Activated CD8-positive, alpha-beta memory T cell treated with anti-CD3 and anti-CD28 coated beads, Interleukin-2, amount 10 ng/mL, durations not matched to agents 7 days and 5 days (primary cell): ENCODE data around the gene OGFR. TPM values are rescaled to one million over a fixed set of nuclear protein-coding genes. Genes with fewer than 3 reads are reported as not detected.

ENCODE experiments used
- ATAC-seq: fragments of 150-1000 bp; cut with Tn5 transposase; one replicate; pipeline ENCODE4 v1.10.0; 2021; ENCODE audit warnings: moderate library complexity
- CTCF ChIA-PET: fragments of 350-600 bp; sonication (Branson Sonifier 250); formaldehyde crosslinking; loops from one replicate; lab custom pipeline; 2021; ENCODE audit warnings: antibody characterized with exemption; lab: Charles Lee
- DNase-seq: peaks from one replicate; pipeline ENCODE4 v3.0.0-alpha.2; 2020
- H3K27ac Mint-ChIP-seq: one replicate; pipeline ENCODE4 v1.8.0; 2021; ENCODE audit warnings: mild to moderate bottlenecking, mixed read lengths
- H3K27me3 Mint-ChIP-seq: one replicate; pipeline ENCODE4 v1.8.0; 2021; ENCODE audit warnings: mixed read lengths
- H3K36me3 Mint-ChIP-seq: one replicate; pipeline ENCODE4 v1.8.0; 2021; ENCODE audit warnings: mild to moderate bottlenecking, mixed read lengths
- H3K4me1 Mint-ChIP-seq: one replicate; pipeline ENCODE4 v1.8.0; 2021; ENCODE audit warnings: mixed read lengths
- H3K4me3 Mint-ChIP-seq: one replicate; pipeline ENCODE4 v1.8.0; 2021; ENCODE audit warnings: mild to moderate bottlenecking, moderate library complexity, mixed read lengths
- H3K9me3 Mint-ChIP-seq: one replicate; pipeline ENCODE4 v1.8.0; 2022; ENCODE audit warnings: low read depth, mixed read lengths
- total RNA-seq, 2 experiments: library from RNA; stranded (reverse); gene quantifications; one replicate each; pipeline ENCODE4 v1.2.3, GENCODE V29; 2021

The OGFR gene
- total RNA-seq, 2 experiments from 2014 or later, result 87.8 to 91.0 TPM

DNA sequence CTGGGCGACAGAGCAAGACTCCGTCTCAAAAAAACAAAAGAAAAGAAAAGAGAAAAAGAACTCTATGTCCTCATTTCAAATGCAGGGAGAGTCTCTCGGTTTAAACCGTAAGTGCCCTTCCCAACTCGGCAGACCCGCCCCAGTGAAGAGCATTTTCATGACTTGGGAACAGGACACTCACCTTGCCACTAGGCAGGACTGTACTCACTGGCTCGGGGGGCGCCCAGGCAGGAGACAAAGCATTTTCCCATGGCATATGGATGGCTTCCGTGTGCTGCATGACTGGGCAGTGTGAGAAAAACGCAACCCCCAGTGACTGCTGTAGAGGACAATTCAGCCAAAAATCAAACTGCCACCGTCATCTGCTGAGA, 32.0 kb upstream of the OGFR start:
- Mint-ChIP-seq H3K27ac (no peak overlapping the region), H3K27me3 (no peaks in the 10 kb centered on the region), H3K4me3 (no peak overlapping the region), H3K4me1 (peaks cover 20% of the 10 kb centered on the region), H3K9me3 (no peaks in the 10 kb centered on the region), H3K36me3 (no peaks in the 10 kb centered on the region)
- CTCF ChIA-PET, result interaction anchor here (2.0 kb wide), 1 partner anchor 19 kb away, joined by 6 read pairs; no protein-coding TSS in a partner anchor
- no peak for DNase-seq
- ATAC-seq, result no peak

DNA sequence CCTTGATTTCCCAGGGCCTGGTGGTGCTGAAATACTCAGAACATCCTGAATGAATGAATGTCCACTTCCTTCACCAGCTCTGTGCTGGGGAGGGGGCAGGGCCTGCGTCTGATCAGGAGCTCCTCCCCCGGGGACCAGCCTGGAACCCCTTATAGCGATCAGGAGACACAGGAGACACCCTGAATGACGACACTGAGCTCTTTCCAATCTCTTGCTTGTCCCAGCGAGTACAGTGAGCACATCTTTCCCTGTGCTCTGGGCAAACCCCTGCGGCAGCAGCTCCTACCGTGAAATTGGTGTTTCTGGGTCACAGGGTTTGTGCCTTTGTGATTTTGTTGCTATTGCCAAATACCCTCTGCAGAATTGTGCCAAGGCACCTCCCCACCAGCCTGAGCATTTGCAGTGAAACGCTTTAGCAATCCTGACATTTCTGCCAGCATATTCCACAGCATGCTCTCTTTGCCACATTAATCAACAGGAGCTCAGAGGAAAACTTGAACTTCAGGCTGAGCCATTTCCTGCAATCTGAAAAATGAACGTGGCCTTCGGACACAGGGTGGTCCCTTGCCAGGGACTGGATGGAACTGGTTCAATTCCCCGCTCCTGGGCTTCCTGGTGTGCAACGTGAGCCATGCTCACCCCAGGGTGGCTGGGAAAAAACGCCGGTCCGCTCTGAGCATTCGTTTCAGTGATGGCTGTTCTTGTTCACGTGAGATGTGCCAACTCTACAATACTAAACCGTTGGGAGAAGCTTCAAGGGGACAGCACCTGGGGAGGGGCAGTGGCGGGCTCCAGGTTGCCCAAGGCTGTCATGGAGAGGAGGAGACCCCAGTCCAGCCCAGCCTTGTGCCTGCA, 31.4 kb upstream of the OGFR start:
- Mint-ChIP-seq H3K9me3 (no peaks in the 10 kb centered on the region), H3K27me3 (no peaks in the 10 kb centered on the region), H3K4me3 (no peak overlapping the region), H3K4me1 (peaks cover 23% of the 10 kb centered on the region), H3K27ac (peak overlapping the region; percentile 17), H3K36me3 (no peaks in the 10 kb centered on the region)
- no peak for DNase-seq
- CTCF ChIA-PET, result interaction anchor here (2.0 kb wide), 1 partner anchor 18 kb away, joined by 6 read pairs; no protein-coding TSS in a partner anchor
- no peak for ATAC-seq

DNA sequence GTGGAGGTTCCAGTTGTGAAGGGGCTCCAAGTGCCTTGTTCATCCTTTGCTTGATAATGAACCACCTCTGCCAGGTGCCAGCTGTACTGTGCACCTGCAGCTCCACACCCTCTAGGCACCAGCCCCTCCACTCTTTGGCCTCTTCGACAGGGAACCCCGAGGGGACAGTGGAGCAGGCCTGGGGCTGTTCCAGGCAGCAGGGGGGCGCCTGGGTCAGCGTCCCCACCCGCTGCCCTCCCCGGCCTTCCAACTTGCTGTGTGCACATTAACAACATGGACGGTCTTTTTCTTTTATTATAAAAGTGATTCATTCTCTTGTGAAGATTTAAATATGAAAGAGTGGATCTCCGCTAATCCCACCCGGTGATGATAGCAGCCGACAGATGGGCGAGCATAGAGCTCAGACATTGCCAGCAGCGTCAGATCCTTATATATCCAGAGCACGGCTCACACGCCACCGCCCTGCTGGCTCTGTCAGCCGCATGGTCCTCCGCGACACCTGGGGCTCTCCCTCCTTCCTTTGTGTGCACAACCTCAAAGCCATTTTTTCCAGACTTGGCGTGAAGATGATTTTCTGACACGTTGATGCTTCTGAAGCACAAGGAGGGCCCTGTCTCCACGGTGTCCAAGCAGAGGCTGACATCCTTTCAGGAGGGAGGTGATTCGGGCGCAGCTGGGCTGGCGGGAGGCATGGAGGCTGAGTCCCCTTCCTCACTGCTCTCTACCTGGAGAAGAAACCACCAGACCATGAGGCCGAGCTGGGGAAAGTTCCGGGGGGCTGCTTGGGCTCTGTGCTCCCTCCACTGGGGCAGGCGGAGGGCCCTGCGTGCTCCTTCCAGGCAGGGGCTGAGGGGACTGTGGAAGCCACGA, 30.6 kb upstream of the OGFR start:
- CTCF ChIA-PET, result interaction anchor here (1.2 to 2.0 kb wide), 2 partner anchors 17 to 35 kb away, joined by 4 to 6 read pairs; no protein-coding TSS in a partner anchor
- Mint-ChIP-seq H3K36me3 (no peaks in the 10 kb centered on the region), H3K4me3 (no peak overlapping the region), H3K27ac (no peak overlapping the region), H3K9me3 (no peaks in the 10 kb centered on the region), H3K4me1 (peaks cover 25% of the 10 kb centered on the region), H3K27me3 (no peaks in the 10 kb centered on the region)
- DNase-seq (no peak), ATAC-seq (no peak)

DNA sequence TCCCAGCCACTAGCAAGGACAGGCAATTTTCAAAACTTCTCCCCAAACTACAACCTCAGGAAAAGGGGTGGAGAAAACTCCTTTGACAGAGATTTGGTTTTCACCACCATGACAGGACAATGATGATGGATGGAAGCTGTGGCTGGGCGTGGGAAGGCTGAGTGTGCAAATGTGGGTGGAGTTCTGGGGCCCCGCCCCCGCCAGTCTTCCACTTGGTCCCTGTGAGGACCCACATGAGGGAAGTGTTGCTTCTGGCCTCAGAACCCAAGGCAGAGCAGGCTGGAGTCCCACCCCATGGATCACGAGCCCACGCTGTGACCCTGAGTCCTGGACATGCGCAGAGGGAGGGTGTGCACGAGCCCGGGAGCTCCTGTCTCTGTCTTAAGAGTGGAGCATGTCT, 29.9 kb upstream of the OGFR start:
- H3K27ac Mint-ChIP-seq, result no peak overlapping the region
- no peak for DNase-seq
- no peaks in the 10 kb centered on the region for H3K36me3 Mint-ChIP-seq
- ATAC-seq, result no peak
- CTCF ChIA-PET, result interaction anchor here (1.2 kb wide), 1 partner anchor 35 kb away, joined by 4 read pairs; no protein-coding TSS in a partner anchor
- peaks cover 25% of the 10 kb centered on the region for H3K4me1 Mint-ChIP-seq
- H3K27me3 Mint-ChIP-seq, result no peaks in the 10 kb centered on the region
- H3K9me3 Mint-ChIP-seq, result no peaks in the 10 kb centered on the region
- H3K4me3 Mint-ChIP-seq, result no peak overlapping the region

DNA sequence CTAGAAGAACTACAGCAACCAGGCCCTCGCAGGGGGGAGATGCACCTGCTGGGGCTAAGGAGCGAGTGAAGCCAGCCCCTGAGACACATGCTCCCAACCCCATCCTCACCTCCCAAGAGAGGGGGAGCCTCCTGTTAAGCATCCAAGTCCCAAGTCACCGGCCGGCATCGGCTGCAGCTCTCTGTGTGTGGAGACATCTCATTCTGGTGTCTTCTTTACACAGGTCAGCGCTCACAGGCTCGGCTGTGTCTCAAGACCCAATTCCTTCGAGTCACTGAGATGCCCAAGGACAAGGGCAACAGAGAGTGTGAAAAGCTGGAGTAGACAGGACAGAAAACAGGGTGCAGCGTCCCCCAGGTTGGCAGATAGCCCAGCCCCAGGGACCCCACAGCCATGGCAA, 29.4 kb upstream of the OGFR start:
- Mint-ChIP-seq H3K36me3 (no peaks in the 10 kb centered on the region), H3K4me1 (peaks cover 25% of the 10 kb centered on the region), H3K4me3 (no peak overlapping the region), H3K9me3 (no peaks in the 10 kb centered on the region), H3K27me3 (no peaks in the 10 kb centered on the region), H3K27ac (no peak overlapping the region)
- DNase-seq (no peak), ATAC-seq (no peak)
- CTCF ChIA-PET, result interaction anchor here (1.2 kb wide), 1 partner anchor 36 kb away, joined by 4 read pairs; no protein-coding TSS in a partner anchor

DNA sequence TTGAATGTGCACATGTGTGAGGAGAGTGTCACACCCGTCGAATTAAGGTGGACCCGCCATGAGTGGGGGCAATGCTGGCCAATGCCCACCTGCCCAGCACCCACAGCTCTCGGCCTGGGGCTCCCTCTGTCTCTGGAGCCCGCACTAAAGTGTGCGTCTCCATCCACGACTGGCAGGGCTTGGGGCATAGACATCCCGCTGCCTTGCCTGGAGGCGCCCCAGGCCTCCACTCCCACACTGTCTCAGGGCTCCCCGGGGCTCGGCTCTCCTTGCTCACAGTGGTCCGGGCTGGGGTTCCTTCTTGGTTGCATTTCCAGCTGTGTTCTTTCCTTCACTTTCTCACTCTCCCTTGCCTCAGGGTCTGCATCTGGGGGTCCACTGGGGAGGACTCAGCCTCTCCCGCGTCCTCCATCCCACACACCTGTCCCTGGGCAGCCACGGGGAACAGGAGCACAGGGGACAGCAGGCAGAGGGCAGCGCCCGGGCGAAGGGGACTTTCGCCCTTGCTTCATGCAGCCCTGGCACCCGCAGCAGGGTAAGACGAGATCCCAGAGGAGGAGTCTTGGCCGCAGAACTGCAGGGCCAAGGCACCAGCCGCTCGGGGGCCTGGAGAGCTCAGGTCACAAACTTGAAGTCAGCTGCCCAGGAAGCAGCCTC, 28.5 kb upstream of the OGFR start:
- DNase-seq, result no peak
- CTCF ChIA-PET, result interaction anchor here (1.0 to 1.5 kb wide), 2 partner anchors 13 to 32 kb away, joined by 3 to 4 read pairs; no protein-coding TSS in a partner anchor
- H3K9me3 Mint-ChIP-seq, result no peaks in the 10 kb centered on the region
- H3K27ac Mint-ChIP-seq, result peak overlapping the region; percentile 88
- H3K27me3 Mint-ChIP-seq, result no peaks in the 10 kb centered on the region
- peak overlapping the region; percentile 59 for H3K4me3 Mint-ChIP-seq
- H3K36me3 Mint-ChIP-seq, result no peaks in the 10 kb centered on the region
- peaks cover 25% of the 10 kb centered on the region for H3K4me1 Mint-ChIP-seq
- no peak for ATAC-seq

DNA sequence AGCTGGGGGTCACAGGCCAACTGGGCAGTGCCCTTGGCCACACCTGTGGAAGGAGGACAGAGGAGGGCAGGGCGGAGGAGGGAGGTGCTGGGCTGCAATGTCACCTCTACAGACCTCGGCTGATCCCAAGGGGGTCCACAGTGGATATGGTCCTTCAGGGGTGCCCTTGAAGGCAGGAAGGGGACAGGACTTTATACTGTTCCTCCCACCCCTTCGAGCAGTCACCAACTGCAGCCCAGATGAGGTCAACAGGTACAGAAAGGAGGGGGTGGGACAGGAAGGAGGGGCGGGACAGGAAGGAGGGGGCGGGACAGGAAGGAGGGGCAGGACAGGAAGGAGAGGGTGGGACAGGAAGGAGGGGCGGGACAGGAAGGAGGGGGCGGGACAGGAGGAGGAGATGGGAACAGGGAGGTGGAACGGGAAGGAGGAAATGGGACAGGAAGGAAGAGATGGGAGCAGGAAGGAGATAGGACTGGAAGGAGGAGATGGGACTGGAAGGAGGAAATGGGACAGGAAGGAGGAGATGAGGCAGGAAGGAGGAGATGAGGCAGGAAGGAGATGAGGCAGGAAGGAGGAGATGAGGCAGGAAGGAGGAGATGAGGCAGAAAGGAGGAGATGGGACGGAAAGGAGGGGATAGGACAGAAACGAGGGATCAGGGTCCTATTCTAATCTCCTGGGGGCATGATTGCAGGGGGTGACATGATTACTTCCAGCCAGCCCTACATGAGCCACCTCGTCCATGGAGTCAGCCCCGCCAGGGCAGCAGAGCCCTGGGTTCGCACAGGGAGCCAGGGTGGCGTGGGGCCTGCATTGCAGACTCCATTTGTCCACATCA, 27.7 kb upstream of the OGFR start:
- ATAC-seq (peak; percentile 90), DNase-seq (peak; percentile 88)
- peak overlapping the region; percentile 59 for H3K4me3 Mint-ChIP-seq
- peaks cover 25% of the 10 kb centered on the region for H3K4me1 Mint-ChIP-seq
- CTCF ChIA-PET, result interaction anchor here (1.0 to 1.5 kb wide), 2 partner anchors 13 to 31 kb away, joined by 3 to 4 read pairs; no protein-coding TSS in a partner anchor
- no peaks in the 10 kb centered on the region for H3K9me3 Mint-ChIP-seq
- H3K36me3 Mint-ChIP-seq, result no peaks in the 10 kb centered on the region
- H3K27me3 Mint-ChIP-seq, result no peaks in the 10 kb centered on the region
- peak overlapping the region; percentile 93 for H3K27ac Mint-ChIP-seq

DNA sequence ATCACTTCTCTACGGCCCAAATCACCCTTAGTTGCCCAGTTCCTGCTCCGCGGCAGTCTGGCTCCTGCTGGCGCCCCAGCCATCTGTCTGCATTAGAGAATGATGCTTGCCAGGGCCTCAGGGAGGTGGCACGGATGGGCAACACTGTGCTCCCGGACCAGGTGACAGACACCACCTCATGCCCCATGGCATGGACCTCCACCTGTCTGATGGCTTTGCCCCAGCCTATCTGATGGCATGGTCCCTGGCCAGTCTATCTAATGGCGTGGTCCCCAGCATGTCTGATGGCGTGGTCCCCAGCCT, 27.2 kb upstream of the OGFR start:
- DNase-seq, result no peak
- peak overlapping the region; percentile 93 for H3K27ac Mint-ChIP-seq
- CTCF ChIA-PET, result no interaction called here
- no peak for ATAC-seq
- no peaks in the 10 kb centered on the region for H3K9me3 Mint-ChIP-seq
- H3K27me3 Mint-ChIP-seq, result no peaks in the 10 kb centered on the region
- no peaks in the 10 kb centered on the region for H3K36me3 Mint-ChIP-seq
- peaks cover 25% of the 10 kb centered on the region for H3K4me1 Mint-ChIP-seq
- H3K4me3 Mint-ChIP-seq, result no peak overlapping the region

DNA sequence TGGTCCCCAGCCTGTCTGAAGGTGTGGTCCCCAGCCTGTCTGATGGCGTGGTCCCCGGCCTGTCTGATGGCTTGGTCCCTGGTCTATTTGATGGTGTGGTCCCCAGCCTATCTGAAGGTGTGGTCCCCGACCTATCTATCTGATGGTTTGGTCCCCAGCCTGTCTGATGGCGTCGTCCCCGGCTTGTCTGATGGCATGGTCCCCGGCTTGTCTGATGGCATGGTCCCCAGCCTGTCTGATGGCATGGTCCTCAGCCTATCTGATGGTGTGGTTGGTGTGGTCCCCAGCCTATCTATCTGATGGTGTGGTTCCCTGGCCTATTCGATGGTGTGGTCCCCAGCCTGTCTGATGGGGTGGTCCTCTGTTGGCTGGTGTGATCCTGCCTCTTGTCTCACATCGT, 26.6 kb upstream of the OGFR start:
- ATAC-seq, result no peak
- no peak for DNase-seq
- Mint-ChIP-seq H3K36me3 (no peaks in the 10 kb centered on the region), H3K4me3 (no peak overlapping the region), H3K9me3 (no peaks in the 10 kb centered on the region), H3K27ac (no peak overlapping the region), H3K4me1 (peaks cover 26% of the 10 kb centered on the region), H3K27me3 (no peaks in the 10 kb centered on the region)
- CTCF ChIA-PET, result no interaction called here

DNA sequence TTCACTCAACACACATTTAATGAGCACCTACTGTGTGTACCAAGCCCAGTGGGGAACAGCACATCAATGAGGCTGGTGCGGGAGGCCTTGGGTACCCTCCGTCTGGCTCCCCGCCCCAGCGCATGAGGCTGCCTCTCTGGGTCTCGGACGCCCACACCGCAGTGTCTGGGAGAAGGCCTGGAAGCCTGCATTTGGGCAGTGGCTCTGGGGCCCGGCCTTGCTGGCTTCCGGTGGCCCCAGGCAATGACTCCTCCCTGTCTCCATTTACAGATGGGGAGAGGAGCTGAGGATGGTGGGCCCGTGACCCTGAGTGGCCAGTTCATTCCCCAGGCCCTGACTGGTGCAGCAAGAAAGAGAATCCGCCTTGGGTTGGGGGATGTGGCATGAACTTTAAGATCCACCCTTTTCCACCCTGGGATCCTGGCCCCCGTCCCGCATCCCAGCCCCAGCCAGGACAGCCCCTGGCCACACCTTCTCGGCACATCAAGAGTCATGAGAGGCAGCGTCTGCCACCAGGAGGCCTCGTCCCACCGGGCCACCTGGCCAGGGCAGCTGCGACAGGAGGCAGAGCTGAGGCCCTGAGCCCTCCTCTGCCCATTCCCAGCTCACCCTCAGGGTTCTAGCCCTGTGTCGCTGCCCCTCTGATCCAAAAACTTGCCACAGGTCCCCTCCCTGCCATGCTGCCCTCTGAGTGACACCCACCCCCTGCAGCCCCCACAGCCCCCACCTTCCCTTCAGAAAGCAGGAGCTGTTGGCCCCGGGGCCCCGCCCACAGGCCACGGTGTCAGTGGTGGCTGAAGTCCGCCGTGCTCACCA, 25.8 kb upstream of the OGFR start:
- DNase-seq (no peak), ATAC-seq (no peak)
- Mint-ChIP-seq H3K4me1 (peaks cover 29% of the 10 kb centered on the region), H3K27ac (no peak overlapping the region), H3K27me3 (no peaks in the 10 kb centered on the region), H3K36me3 (no peaks in the 10 kb centered on the region), H3K9me3 (no peaks in the 10 kb centered on the region), H3K4me3 (no peak overlapping the region)
- CTCF ChIA-PET, result interaction anchor here (1.0 to 1.2 kb wide), 2 partner anchors 13 to 30 kb away, joined by 3 to 10 read pairs; no protein-coding TSS in a partner anchor

DNA sequence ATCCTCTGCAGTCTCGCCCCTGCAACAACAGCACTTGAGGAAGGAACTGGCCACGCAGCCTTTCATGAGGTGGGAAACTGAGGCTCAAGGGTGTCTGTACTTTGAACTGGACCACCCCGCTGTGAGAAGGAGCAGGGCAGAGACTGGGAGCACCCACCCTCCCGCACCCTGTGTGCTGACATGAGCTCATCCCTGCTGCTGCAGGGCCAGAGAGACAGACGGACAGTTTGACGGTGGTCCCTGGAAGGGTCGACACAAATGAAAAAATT, 25.3 kb upstream of the OGFR start:
- peaks cover 29% of the 10 kb centered on the region for H3K4me1 Mint-ChIP-seq
- ATAC-seq (no peak), DNase-seq (no peak)
- H3K36me3 Mint-ChIP-seq, result no peaks in the 10 kb centered on the region
- CTCF ChIA-PET, result interaction anchor here (1.0 to 1.2 kb wide), 2 partner anchors 12 to 29 kb away, joined by 3 to 10 read pairs; no protein-coding TSS in a partner anchor
- no peaks in the 10 kb centered on the region for H3K27me3 Mint-ChIP-seq
- no peaks in the 10 kb centered on the region for H3K9me3 Mint-ChIP-seq
- H3K4me3 Mint-ChIP-seq, result no peak overlapping the region
- H3K27ac Mint-ChIP-seq, result no peak overlapping the region

DNA sequence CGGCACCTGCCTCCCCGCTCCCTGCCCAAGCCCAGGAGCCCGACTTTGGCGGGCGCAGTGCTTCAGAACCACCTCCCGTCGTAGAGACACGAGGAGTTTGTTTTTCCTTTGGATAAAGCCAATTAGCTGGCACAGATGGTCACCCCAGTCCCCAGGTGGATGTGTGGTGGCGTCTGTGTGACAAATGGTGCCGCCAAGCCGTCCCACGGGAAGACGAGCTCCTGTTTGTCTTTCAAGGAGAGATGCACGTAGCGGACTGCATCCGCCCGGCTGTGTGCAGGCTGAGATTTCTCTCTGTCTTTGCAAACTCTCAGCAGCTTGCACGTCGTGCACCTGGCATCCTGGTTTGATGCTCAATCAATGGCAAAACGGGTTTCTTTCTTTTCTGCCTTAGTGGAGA, 24.4 kb upstream of the OGFR start:
- no peak overlapping the region for H3K27ac Mint-ChIP-seq
- CTCF ChIA-PET, result interaction anchor here (1.2 kb wide), 1 partner anchor 11 kb away, joined by 10 read pairs; no protein-coding TSS in a partner anchor
- peaks cover 29% of the 10 kb centered on the region for H3K4me1 Mint-ChIP-seq
- no peak overlapping the region for H3K4me3 Mint-ChIP-seq
- no peak for DNase-seq
- H3K36me3 Mint-ChIP-seq, result no peaks in the 10 kb centered on the region
- ATAC-seq, result no peak
- H3K27me3 Mint-ChIP-seq, result no peaks in the 10 kb centered on the region
- H3K9me3 Mint-ChIP-seq, result no peaks in the 10 kb centered on the region
